ENCODE data around the gene FXYD6. TPM values are rescaled to one million over a fixed set of nuclear protein-coding genes. Genes with fewer than 3 reads are reported as not detected.

The FXYD6 gene
- polyA plus RNA-seq, 4 donors: 0.67 to 58.4 (median 22.6) TPM

- Histone ChIP-seq H3K9me3 (ENCODE audit: control insufficient read depth in 2 of 2, insufficient read depth in 1 of 2, low read depth in 1 of 2, low read length in 1 of 2) (no peaks in the 10 kb centered on the region), H3K27ac (ENCODE audit: low read depth in 1 of 3, low read length in 2 of 3) (peak overlapping the region in 1 of 3 donors; percentile 90), H3K27me3 (ENCODE audit: control insufficient read depth in 3 of 3, insufficient read depth in 3 of 3, low read length in 3 of 3) (no peaks in the 10 kb centered on the region), H3K4me3 (ENCODE audit: low read depth in 1 of 3, low read length in 3 of 3) (no peak overlapping the region), H3K4me1 (ENCODE audit: control insufficient read depth in 3 of 3, insufficient read depth in 2 of 3, low read depth in 1 of 3, low read length in 2 of 3) (peaks cover 3 to 67% (median 6%) of the 10 kb centered on the region in 3 donors), H3K36me3 (ENCODE audit: control insufficient read depth in 3 of 3, insufficient read depth in 2 of 3, low read depth in 1 of 3, low read length in 3 of 3) (peaks cover 0 to 9% (median 0%) of the 10 kb centered on the region in 3 donors)
- FAIRE-seq: no peak
- WGBS, 3 donors: 87 to 90% (median 87%) methylated on average over 8 of the region's 8 CpGs
- no peak for DNase-seq
Measured at GRCh38 chr11:117832511-117832910, 43.9 kb downstream of the FXYD6 start.

GRCh38 chr11:117831661-117832415, 44.6 kb downstream of the FXYD6 start:
- DNase-seq (no peak), FAIRE-seq (no peak)
- Histone ChIP-seq H3K27me3 (ENCODE audit: control insufficient read depth in 3 of 3, insufficient read depth in 3 of 3, low read length in 3 of 3) (no peaks in the 10 kb centered on the region), H3K27ac (ENCODE audit: low read depth in 1 of 3, low read length in 2 of 3) (no peak overlapping the region), H3K4me3 (ENCODE audit: low read depth in 1 of 3, low read length in 3 of 3) (no peak overlapping the region), H3K36me3 (ENCODE audit: control insufficient read depth in 3 of 3, insufficient read depth in 2 of 3, low read depth in 1 of 3, low read length in 3 of 3) (peaks cover 0 to 9% (median 0%) of the 10 kb centered on the region in 3 donors), H3K9me3 (ENCODE audit: control insufficient read depth in 2 of 2, insufficient read depth in 1 of 2, low read depth in 1 of 2, low read length in 1 of 2) (no peaks in the 10 kb centered on the region), H3K4me1 (ENCODE audit: control insufficient read depth in 3 of 3, insufficient read depth in 2 of 3, low read depth in 1 of 3, low read length in 2 of 3) (peaks cover 3 to 62% (median 4%) of the 10 kb centered on the region in 3 donors)
- WGBS, 3 donors: 79 to 86% (median 84%) methylated on average over 7 of the region's 7 CpGs

- 60 to 76% (median 63%) methylated on average over 6 of the region's 6 CpGs for WGBS, 3 donors
- Histone ChIP-seq H3K27me3 (ENCODE audit: control insufficient read depth in 3 of 3, insufficient read depth in 3 of 3, low read length in 3 of 3) (no peaks in the 10 kb centered on the region), H3K36me3 (ENCODE audit: control insufficient read depth in 3 of 3, insufficient read depth in 2 of 3, low read depth in 1 of 3, low read length in 3 of 3) (peaks cover 0 to 9% (median 0%) of the 10 kb centered on the region in 3 donors), H3K27ac (ENCODE audit: low read depth in 1 of 3, low read length in 2 of 3) (no peak overlapping the region), H3K9me3 (ENCODE audit: control insufficient read depth in 2 of 2, insufficient read depth in 1 of 2, low read depth in 1 of 2, low read length in 1 of 2) (no peaks in the 10 kb centered on the region), H3K4me3 (ENCODE audit: low read depth in 1 of 3, low read length in 3 of 3) (no peak overlapping the region), H3K4me1 (ENCODE audit: control insufficient read depth in 3 of 3, insufficient read depth in 2 of 3, low read depth in 1 of 3, low read length in 2 of 3) (peaks cover 3 to 64% (median 4%) of the 10 kb centered on the region in 3 donors)
- no peak for DNase-seq
- no peak for FAIRE-seq
Measured at GRCh38 chr11:117830674-117831351, 45.6 kb downstream of the FXYD6 start.

- Histone ChIP-seq H3K27me3 (ENCODE audit: control insufficient read depth in 3 of 3, insufficient read depth in 3 of 3, low read length in 3 of 3) (no peaks in the 10 kb centered on the region), H3K4me3 (ENCODE audit: low read depth in 1 of 3, low read length in 3 of 3) (no peak overlapping the region), H3K27ac (ENCODE audit: low read depth in 1 of 3, low read length in 2 of 3) (no peak overlapping the region), H3K36me3 (ENCODE audit: control insufficient read depth in 3 of 3, insufficient read depth in 2 of 3, low read depth in 1 of 3, low read length in 3 of 3) (peaks cover 0 to 5% (median 0%) of the 10 kb centered on the region in 3 donors), H3K9me3 (ENCODE audit: control insufficient read depth in 2 of 2, insufficient read depth in 1 of 2, low read depth in 1 of 2, low read length in 1 of 2) (no peaks in the 10 kb centered on the region), H3K4me1 (ENCODE audit: control insufficient read depth in 3 of 3, insufficient read depth in 2 of 3, low read depth in 1 of 3, low read length in 2 of 3) (peaks cover 3 to 68% (median 4%) of the 10 kb centered on the region in 3 donors)
- DNase-seq (no peak), FAIRE-seq (no peak)
- 90 to 92% (median 90%) methylated on average over 14 of the region's 14 CpGs for WGBS, 3 donors
Measured at GRCh38 chr11:117830072-117830471, 46.4 kb downstream of the FXYD6 start.

GRCh38 chr11:117829369-117829725, 47.1 kb downstream of the FXYD6 start:
- WGBS, 3 donors: 63 to 80% (median 79%) methylated on average over 6 to 7 of the region's 7 CpGs
- peak overlapping the region in 1 of 3 donors; percentile 43 for H3K27ac ChIP-seq (ENCODE audit: low read depth in 1 of 3, low read length in 2 of 3)
- peaks cover 3 to 72% (median 4%) of the 10 kb centered on the region in 3 donors for H3K4me1 ChIP-seq (ENCODE audit: control insufficient read depth in 3 of 3, insufficient read depth in 2 of 3, low read depth in 1 of 3, low read length in 2 of 3)

GRCh38 chr11:117828611-117829368, 47.7 kb downstream of the FXYD6 start:
- 57 to 72% (median 62%) methylated on average over 15 to 16 of the region's 16 CpGs for WGBS, 3 donors
- H3K4me3 ChIP-seq (ENCODE audit: low read depth in 1 of 3, low read length in 3 of 3): no peak overlapping the region
- H3K27ac ChIP-seq (ENCODE audit: low read depth in 1 of 3, low read length in 2 of 3): peak overlapping the region in 1 of 3 donors; percentile 43
- H3K27me3 ChIP-seq (ENCODE audit: control insufficient read depth in 3 of 3, insufficient read depth in 3 of 3, low read length in 3 of 3): no peaks in the 10 kb centered on the region
- peak; percentile 44 to 75 for DNase-seq
- H3K36me3 ChIP-seq (ENCODE audit: control insufficient read depth in 3 of 3, insufficient read depth in 2 of 3, low read depth in 1 of 3, low read length in 3 of 3): peaks cover 0 to 3% (median 0%) of the 10 kb centered on the region in 3 donors
- no peaks in the 10 kb centered on the region for H3K9me3 ChIP-seq (ENCODE audit: control insufficient read depth in 2 of 2, insufficient read depth in 1 of 2, low read depth in 1 of 2, low read length in 1 of 2)
- H3K4me1 ChIP-seq (ENCODE audit: control insufficient read depth in 3 of 3, insufficient read depth in 2 of 3, low read depth in 1 of 3, low read length in 2 of 3): peaks cover 3 to 70% (median 3%) of the 10 kb centered on the region in 3 donors
- no peak for FAIRE-seq

More at GRCh38 chr11:117829369-117829725, 47.1 kb downstream of the FXYD6 start:
- DNase-seq: no peak
- H3K9me3 ChIP-seq (ENCODE audit: control insufficient read depth in 2 of 2, insufficient read depth in 1 of 2, low read depth in 1 of 2, low read length in 1 of 2): no peaks in the 10 kb centered on the region
- H3K36me3 ChIP-seq (ENCODE audit: control insufficient read depth in 3 of 3, insufficient read depth in 2 of 3, low read depth in 1 of 3, low read length in 3 of 3): peaks cover 0 to 3% (median 0%) of the 10 kb centered on the region in 3 donors
- H3K27me3 ChIP-seq (ENCODE audit: control insufficient read depth in 3 of 3, insufficient read depth in 3 of 3, low read length in 3 of 3): no peaks in the 10 kb centered on the region
- no peak overlapping the region for H3K4me3 ChIP-seq (ENCODE audit: low read depth in 1 of 3, low read length in 3 of 3)
- no peak for FAIRE-seq

GRCh38 chr11:117827521-117828511, 48.6 kb downstream of the FXYD6 start:
- Histone ChIP-seq H3K27me3 (ENCODE audit: control insufficient read depth in 3 of 3, insufficient read depth in 3 of 3, low read length in 3 of 3) (no peaks in the 10 kb centered on the region), H3K4me3 (ENCODE audit: low read depth in 1 of 3, low read length in 3 of 3) (no peak overlapping the region), H3K27ac (ENCODE audit: low read depth in 1 of 3, low read length in 2 of 3) (peak overlapping the region in 1 of 3 donors; percentile 40), H3K9me3 (ENCODE audit: control insufficient read depth in 2 of 2, insufficient read depth in 1 of 2, low read depth in 1 of 2, low read length in 1 of 2) (no peaks in the 10 kb centered on the region), H3K36me3 (ENCODE audit: control insufficient read depth in 3 of 3, insufficient read depth in 2 of 3, low read depth in 1 of 3, low read length in 3 of 3) (peaks cover 0 to 3% (median 0%) of the 10 kb centered on the region in 3 donors), H3K4me1 (ENCODE audit: control insufficient read depth in 3 of 3, insufficient read depth in 2 of 3, low read depth in 1 of 3, low read length in 2 of 3) (peaks cover 0 to 70% (median 3%) of the 10 kb centered on the region in 3 donors)
- FAIRE-seq (no peak), DNase-seq (no peak)
- WGBS, 3 donors: 70 to 79% (median 75%) methylated on average over 13 to 15 of the region's 15 CpGs

Measured in small intestine (tissue), 7 donors.